Breast epithelium (tissue), 4 donors: ENCODE measurements around the gene AGBL1. TPM values are rescaled to one million over a fixed set of nuclear protein-coding genes. Genes with fewer than 3 reads are reported as not detected.

Source experiments
- DNase-seq, 2 donors: peaks; one replicate each; pipeline ENCODE4 v3.0.0-alpha.2; 2019; ENCODE audit warnings: low spot score in 2 of 2
- H3K27ac ChIP-seq, 2 donors: fragments of 200-600 bp; sonication (generic) in 1 of 2; one replicate each; pipeline ENCODE4 v1.5.1; 2016 to 2019; ENCODE audit warnings: mild to moderate bottlenecking in 1 of 2
- H3K27me3 ChIP-seq, 2 donors: fragments of 200-600 bp; sonication (generic) in 1 of 2; one replicate each; pipeline versions ENCODE4 v1.5.1 to v1.6.0; 2017 to 2019; ENCODE audit warnings: control low read depth in 1 of 2, mild to moderate bottlenecking in 1 of 2
- H3K36me3 ChIP-seq: fragments of 200-600 bp; one replicate; pipeline ENCODE4 v1.5.1; 2019
- H3K4me1 ChIP-seq, 2 donors: fragments of 200-600 bp; sonication (generic); one replicate each; pipeline ENCODE4 v1.5.1; 2016 to 2019; ENCODE audit warnings: control low read depth in 1 of 2
- H3K4me3 ChIP-seq, 3 donors: fragments of 200-600 bp; sonication (generic); 1 replicate in 2 of 3; 2 replicates in 1 of 3; pipeline ENCODE4 v1.5.1; 2016 to 2019; ENCODE audit warnings: mild to moderate bottlenecking in 3 of 3, moderate library complexity in 2 of 3
- H3K9me3 ChIP-seq, 2 donors: fragments of 200-600 bp; sonication (generic) in 1 of 2; one replicate each; pipeline ENCODE4 v1.5.1; 2016 to 2019; ENCODE audit warnings: control low read depth in 1 of 2
- CTCF ChIP-seq, 3 donors: fragments of 450-650 bp; IDR thresholded peaks; one replicate each; pipeline ENCODE4 v1.5.1; 2016 to 2017; ENCODE audit warnings: antibody characterized with exemption in 3 of 3, mild to moderate bottlenecking in 3 of 3, moderate library complexity in 3 of 3
- POLR2A ChIP-seq: fragments of 450-650 bp; IDR thresholded peaks from one replicate; pipeline ENCODE4 v1.6.1; 2016; ENCODE audit warnings: antibody characterized with exemption, mild to moderate bottlenecking, moderate library complexity
- POLR2AphosphoS5 ChIP-seq, 3 donors: sonication (generic); formaldehyde crosslinking; IDR thresholded peaks; one replicate each; pipeline ENCODE4 v1.6.1; 2017; ENCODE audit warnings: antibody characterized with exemption in 3 of 3
- intact Hi-C: fragments of 100-400 bp; cut with DNase I; formaldehyde crosslinking; loops from one replicate; pipeline ENCODE4 v1.15.1; 2023; ENCODE audit warnings: low total_unique reads
- total RNA-seq, 3 donors: library from RNA; depleted of rRNA; stranded (reverse); fragments of >200 nt; gene quantifications; one replicate each; pipeline ENCODE4 v1.1.0, GENCODE V29; 2016

Gene AGBL1
- total RNA-seq, 3 donors from 2014 or later, result not detected

DNA sequence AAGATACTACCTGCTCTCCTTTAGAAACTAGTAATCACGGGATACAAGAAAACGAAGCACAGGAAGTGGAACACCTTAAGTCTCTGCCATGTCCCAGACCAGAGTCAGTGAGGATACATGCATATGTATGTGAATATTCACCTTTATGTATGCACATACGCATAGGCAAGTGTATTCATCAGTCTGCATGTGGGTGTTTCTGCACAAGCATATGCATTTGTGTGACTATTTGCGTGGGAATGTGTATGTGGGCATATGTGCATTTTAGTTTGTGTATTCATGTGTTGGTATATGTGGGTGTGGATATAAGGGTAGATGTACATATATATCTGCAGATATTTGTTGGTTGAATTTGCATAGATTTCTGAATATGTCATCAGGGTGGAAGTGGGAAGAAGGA is 889.7 kb downstream of the AGBL1 start:
- H3K27me3 ChIP-seq, result no peaks in the 10 kb centered on the region
- H3K9me3 ChIP-seq, result no peaks in the 10 kb centered on the region
- intact Hi-C loops, result no loop called here
- H3K36me3 ChIP-seq, result no peaks in the 10 kb centered on the region
- TF ChIP-seq POLR2A (no peak), CTCF (IDR thresholded peaks at IDR 0.05) (no peak), POLR2AphosphoS5 (IDR thresholded peaks at IDR 0.05) (no peak)
- no peaks in the 10 kb centered on the region for H3K4me1 ChIP-seq
- DNase-seq, result no peak
- H3K27ac ChIP-seq, result no peak overlapping the region
- no peak overlapping the region for H3K4me3 ChIP-seq

DNA sequence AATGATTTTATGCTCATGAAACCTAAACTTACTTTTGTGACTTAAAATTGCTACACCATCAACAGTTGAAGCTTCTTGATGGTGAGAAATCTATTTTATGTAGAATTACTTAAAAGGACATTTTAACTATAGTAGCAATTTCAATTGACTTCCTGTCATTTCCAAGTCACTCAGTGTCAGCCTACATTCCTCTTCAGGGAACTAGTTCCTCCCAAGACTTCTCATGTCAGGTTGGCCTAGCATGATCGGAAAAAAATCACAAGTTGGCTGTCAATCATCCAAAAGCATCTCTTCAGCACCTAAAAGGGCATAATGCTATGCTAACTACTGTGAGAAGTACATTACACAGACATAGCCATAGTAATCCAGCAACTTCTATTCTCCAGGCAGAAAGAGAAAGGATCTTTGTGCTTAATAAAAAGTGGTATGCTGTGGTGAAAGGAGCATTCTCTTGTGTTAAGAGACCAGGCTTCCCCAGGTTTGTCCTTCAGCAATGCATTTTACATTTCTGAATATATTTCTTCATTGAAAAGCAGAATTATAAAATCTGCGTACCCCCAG is 893.7 kb downstream of the AGBL1 start:
- DNase-seq, result no peak
- H3K4me3 ChIP-seq, result no peak overlapping the region
- H3K27ac ChIP-seq, result no peak overlapping the region
- H3K9me3 ChIP-seq, result no peaks in the 10 kb centered on the region
- H3K4me1 ChIP-seq, result no peaks in the 10 kb centered on the region
- H3K27me3 ChIP-seq, result no peaks in the 10 kb centered on the region
- intact Hi-C loops, result no loop called here
- no peaks in the 10 kb centered on the region for H3K36me3 ChIP-seq
- TF ChIP-seq POLR2AphosphoS5 (IDR thresholded peaks at IDR 0.05) (no peak), CTCF (IDR thresholded peaks at IDR 0.05) (no peak), POLR2A (no peak)

DNA sequence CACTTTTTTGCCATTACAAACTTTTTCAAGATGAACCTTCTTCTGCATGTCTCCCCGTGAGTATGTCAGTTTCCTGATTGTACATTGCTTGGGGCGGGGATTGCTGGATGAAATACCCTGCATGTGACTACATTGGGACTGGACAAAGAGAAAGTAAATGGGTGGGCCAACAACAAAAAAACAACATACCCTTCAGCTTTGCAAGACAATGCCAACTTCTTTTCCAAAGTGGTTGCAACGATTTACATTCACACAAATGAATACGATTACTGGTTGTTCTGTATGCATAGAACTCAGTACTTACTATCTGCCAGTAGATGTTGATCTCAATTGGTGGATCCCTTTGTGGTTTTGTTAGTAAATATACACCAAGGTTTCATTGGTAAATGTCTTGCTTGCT is 908.4 kb downstream of the AGBL1 start:
- no peaks in the 10 kb centered on the region for H3K4me1 ChIP-seq
- H3K9me3 ChIP-seq, result no peaks in the 10 kb centered on the region
- intact Hi-C loops, result no loop called here
- H3K36me3 ChIP-seq, result no peaks in the 10 kb centered on the region
- no peak for TF ChIP-seq POLR2AphosphoS5 (IDR thresholded peaks at IDR 0.05)
- no peak for TF ChIP-seq CTCF (IDR thresholded peaks at IDR 0.05)
- TF ChIP-seq POLR2A, result no peak
- H3K4me3 ChIP-seq, result no peak overlapping the region
- no peak for DNase-seq
- H3K27me3 ChIP-seq, result no peaks in the 10 kb centered on the region
- no peak overlapping the region for H3K27ac ChIP-seq

- H3K4me3 ChIP-seq, result no peak overlapping the region
- peaks cover 0 to 12% of the 10 kb centered on the region in 2 donors for H3K9me3 ChIP-seq
- H3K27ac ChIP-seq, result no peak overlapping the region
- H3K4me1 ChIP-seq, result no peaks in the 10 kb centered on the region
- H3K36me3 ChIP-seq, result no peaks in the 10 kb centered on the region
- intact Hi-C loops, result no loop called here
- TF ChIP-seq POLR2AphosphoS5 (IDR thresholded peaks at IDR 0.05) (no peak), CTCF (IDR thresholded peaks at IDR 0.05) (no peak), POLR2A (no peak)
- no peaks in the 10 kb centered on the region for H3K27me3 ChIP-seq
- no peak for DNase-seq
Measured at GRCh38 chr15:87021751-87022150, 942.1 kb downstream of the AGBL1 start.

DNA sequence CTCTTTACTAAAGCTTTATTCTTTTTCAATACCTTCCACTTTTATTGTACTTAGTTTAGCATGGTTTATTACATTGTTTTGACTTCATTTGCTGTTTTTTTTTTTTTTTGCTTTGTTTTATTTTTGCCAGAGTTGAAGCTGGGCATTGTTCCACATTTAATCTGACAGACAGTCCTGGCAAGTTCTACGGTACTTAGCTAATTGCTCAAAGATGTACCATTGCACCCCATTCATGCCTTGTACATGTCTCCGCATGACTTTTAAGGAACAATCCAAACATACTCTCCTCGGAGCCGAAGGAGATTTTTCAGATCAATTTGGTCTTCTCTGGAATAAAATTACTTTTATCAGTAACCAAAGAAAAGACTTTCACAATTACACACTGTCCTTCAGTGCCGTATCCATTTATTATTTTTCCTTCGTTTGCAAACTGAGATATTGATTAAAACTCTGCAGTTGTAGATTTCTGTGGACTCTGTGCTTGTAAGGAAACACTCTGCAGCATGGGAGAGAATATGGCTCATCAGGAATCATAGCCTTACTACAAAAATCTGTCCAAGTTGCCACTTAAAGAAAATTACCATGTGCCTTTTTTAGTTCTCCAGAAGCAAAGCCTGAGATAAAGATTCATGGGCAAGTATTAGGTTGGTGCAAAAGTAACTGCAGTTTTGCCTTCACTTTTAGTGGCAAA is 952.0 kb downstream of the AGBL1 start:
- H3K36me3 ChIP-seq, result no peaks in the 10 kb centered on the region

More for the DNA sequence above, 952.0 kb downstream of the AGBL1 start:
- intact Hi-C loops, result no loop called here
- Histone ChIP-seq H3K9me3 (no peaks in the 10 kb centered on the region), H3K27me3 (peaks cover 0 to 4% of the 10 kb centered on the region in 2 donors), H3K4me3 (no peak overlapping the region), H3K4me1 (no peaks in the 10 kb centered on the region), H3K27ac (no peak overlapping the region)
- no peak for DNase-seq
- no peak for TF ChIP-seq CTCF (IDR thresholded peaks at IDR 0.05)
- no peak for TF ChIP-seq POLR2A
- TF ChIP-seq POLR2AphosphoS5 (IDR thresholded peaks at IDR 0.05), result no peak
